HepG2 (cell line): ENCODE data around the gene MAPK12. TPM values are rescaled to one million over a fixed set of nuclear protein-coding genes. Genes with fewer than 3 reads are reported as not detected.

ENCODE experiments used
- ARID3A ChIP-seq: IDR thresholded peaks from 2 replicates; pipeline ENCODE4 v1.6.1; 2012; ENCODE audit warnings: low read depth, low read length, improper control_type of control experiment
- CREB1 ChIP-seq, 2 experiments: fragments of 450-650 bp in 1 of 2; IDR thresholded peaks; 2 replicates each; pipeline ENCODE4 v1.6.1; 2016 to 2017; ENCODE audit warnings: control low read depth in 1 of 2, mild to moderate bottlenecking in 1 of 2, missing compliant biosample characterization in 1 of 2, missing genetic modification characterization in 1 of 2
- DNMT3B ChIP-seq: conservative IDR thresholded peaks from 2 replicates; pipeline ENCODE4 v1.6.1; 2016; ENCODE audit warnings: missing biosample characterization, control low read depth
- JUND ChIP-seq: sonication (generic); formaldehyde crosslinking; IDR thresholded peaks from 2 replicates; pipeline ENCODE4 v1.8.0; 2022; ENCODE audit warnings: mild to moderate bottlenecking, missing genetic modification reagents
- MAFF ChIP-seq: IDR thresholded peaks from 2 replicates; pipeline ENCODE4 v1.6.1; 2011; ENCODE audit warnings: low read depth, low read length, improper control_type of control experiment
- MXD1 ChIP-seq: sonication (generic); formaldehyde crosslinking; IDR thresholded peaks from 2 replicates; pipeline ENCODE4 v1.4.0; 2020; ENCODE audit warnings: mild to moderate bottlenecking, missing genetic modification reagents
- NFYC ChIP-seq: IDR thresholded peaks from 2 replicates; pipeline ENCODE4 v1.6.1; 2016; ENCODE audit warnings: missing genetic modification reagents, missing compliant biosample characterization
- NR2F2 ChIP-seq: IDR thresholded peaks from 2 replicates; pipeline ENCODE4 v1.6.1; 2012; ENCODE audit warnings: low read depth, inconsistent platforms, borderline replicate concordance
- PRMT3 ChIP-seq: sonication (generic); formaldehyde crosslinking; IDR thresholded peaks from 2 replicates; pipeline ENCODE4 v1.8.1; 2022; ENCODE audit warnings: low read depth, mild to moderate bottlenecking, moderate library complexity, missing genetic modification reagents, borderline replicate concordance
- REL ChIP-seq: sonication (generic); formaldehyde crosslinking; conservative IDR thresholded peaks from 2 replicates; pipeline ENCODE4 v1.8.0; 2022; ENCODE audit warnings: mild to moderate bottlenecking, missing genetic modification reagents, moderate library complexity
- TEAD2 ChIP-seq: sonication (generic); formaldehyde crosslinking; IDR thresholded peaks from 2 replicates; pipeline ENCODE4 v1.9.0; 2021; ENCODE audit warnings: missing genetic modification reagents
- ZGPAT ChIP-seq: IDR thresholded peaks from 2 replicates; pipeline ENCODE4 v1.6.1; 2016; ENCODE audit warnings: mild to moderate bottlenecking
- ZNF333 ChIP-seq: sonication (generic); formaldehyde crosslinking; IDR thresholded peaks from 2 replicates; pipeline ENCODE4 v1.4.0; 2020; ENCODE audit warnings: mild to moderate bottlenecking, missing genetic modification reagents, borderline replicate concordance
- ZNF597 ChIP-seq: sonication (generic); formaldehyde crosslinking; IDR thresholded peaks from 2 replicates; pipeline ENCODE4 v1.5.0; 2020; ENCODE audit warnings: missing genetic modification reagents
- ZNF607 ChIP-seq: sonication (generic); formaldehyde crosslinking; IDR thresholded peaks from 2 replicates; pipeline ENCODE4 v1.5.1; 2020; ENCODE audit warnings: missing genetic modification reagents, mild to moderate bottlenecking, borderline replicate concordance
- ZNF724P ChIP-seq: sonication (generic); formaldehyde crosslinking; IDR thresholded peaks from 2 replicates; pipeline ENCODE4 v1.8.0; 2022; ENCODE audit warnings: missing genetic modification reagents, borderline replicate concordance
- ZNF816 ChIP-seq: sonication (generic); formaldehyde crosslinking; IDR thresholded peaks from 2 replicates; pipeline ENCODE4 v1.8.0; 2022; ENCODE audit warnings: missing genetic modification reagents, mild to moderate bottlenecking, borderline replicate concordance
- polyA plus RNA-seq, 8 experiments: library from polyadenylated mRNA; depleted of rRNA in 3 of 8; stranded (reverse) in 7 of 8; unstranded in 1 of 8; fragments of >200 nt; fragmentation: Illumina TruSeq in 4 of 8; extraction: Trizol in 4 of 8; gene quantifications; 2 replicates each; pipeline versions ENCODE4 v1.2.1 to v1.2.3, GENCODE V29; 2011 to 2016; ENCODE audit warnings: low read depth in 4 of 8, missing spikeins in 1 of 8, mixed read lengths in 1 of 8; ENCODE audit not compliant: insufficient read depth in 1 of 8
- total RNA-seq, 5 experiments: library from RNA; depleted of rRNA; stranded (reverse); fragments of >200 nt; fragmentation: Illumina TruSeq; extraction: Trizol; gene quantifications; 2 replicates each; pipeline ENCODE4 v1.2.3, GENCODE V29; 2016; ENCODE audit warnings: low read depth in 1 of 5
- TF ChIP-seq, protein P1 (sequence below): sonication (generic); formaldehyde crosslinking; IDR thresholded peaks from 2 replicates; pipeline ENCODE4 v1.5.1; 2020; ENCODE audit warnings: mild to moderate bottlenecking, missing genetic modification reagents, moderate library complexity
- TF ChIP-seq, protein P2 (sequence below): IDR thresholded peaks from 2 replicates; pipeline ENCODE4 v1.6.1; 2012; ENCODE audit warnings: low read length, improper control_type of control experiment

The MAPK12 gene
- total and polyA plus RNA-seq, 2 of the 13 experiments (the other 11 are each of a cell fraction or from before 2014, with no cell fraction given): 22.2 to 23.3 TPM

DNA sequence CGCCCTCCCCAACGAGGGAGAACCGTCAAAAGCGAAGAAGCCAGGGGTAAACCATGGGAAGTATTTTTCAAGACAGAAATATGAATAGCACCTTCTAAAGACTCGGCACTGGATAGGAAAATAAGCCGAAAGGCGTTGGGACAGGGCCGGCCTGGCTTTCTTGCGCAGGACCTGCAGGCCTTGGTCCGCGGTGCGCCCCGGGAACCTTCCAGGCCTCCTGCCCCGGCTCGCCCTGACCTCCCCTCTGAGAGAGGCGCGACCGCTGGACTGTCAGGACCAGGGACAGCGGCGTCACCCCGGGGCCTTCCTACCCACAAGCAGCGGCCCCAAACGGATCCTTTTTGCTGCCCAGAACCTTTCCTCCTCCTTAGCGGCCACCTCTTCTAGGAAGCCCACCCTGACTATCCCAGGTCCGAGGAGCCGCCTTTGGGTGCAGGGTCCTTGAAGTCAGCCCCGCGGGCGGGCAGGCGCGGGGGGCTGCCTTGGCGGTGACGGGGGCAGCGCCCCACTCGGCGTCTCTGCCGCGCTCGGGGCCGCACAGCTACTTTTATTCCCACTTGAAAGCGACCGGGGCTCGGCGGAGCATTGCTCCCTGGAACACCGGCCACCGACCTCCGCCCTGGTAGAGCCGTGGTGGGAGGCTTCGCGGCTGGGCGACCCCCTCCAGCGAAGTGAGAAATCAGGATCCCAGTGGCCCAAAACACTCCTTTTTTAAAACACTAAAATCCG, 9.3 kb upstream of the MAPK12 start (continued):
- 0 out of 2 replicates have a peak, but pooled peaks have one; percentile 58 for TF ChIP-seq DNMT3B (CRISPR knock-in tag)
- peak; percentile 50; the same call in 1 of the 2 replicates for TF ChIP-seq TEAD2 (CRISPR knock-in tag)
- TF ChIP-seq MAFF: no peak
- peak; percentile 66; the same call in 1 of the 2 replicates for TF ChIP-seq ZGPAT (CRISPR knock-in tag)
- TF ChIP-seq MXD1 (CRISPR knock-in tag): peak; percentile 92
- TF ChIP-seq REL (CRISPR knock-in tag): 0 out of 2 replicates have a peak, but pooled peaks have one; percentile 34
- TF ChIP-seq ZNF724P (CRISPR knock-in tag): no peak
- TF ChIP-seq, protein P1, sequence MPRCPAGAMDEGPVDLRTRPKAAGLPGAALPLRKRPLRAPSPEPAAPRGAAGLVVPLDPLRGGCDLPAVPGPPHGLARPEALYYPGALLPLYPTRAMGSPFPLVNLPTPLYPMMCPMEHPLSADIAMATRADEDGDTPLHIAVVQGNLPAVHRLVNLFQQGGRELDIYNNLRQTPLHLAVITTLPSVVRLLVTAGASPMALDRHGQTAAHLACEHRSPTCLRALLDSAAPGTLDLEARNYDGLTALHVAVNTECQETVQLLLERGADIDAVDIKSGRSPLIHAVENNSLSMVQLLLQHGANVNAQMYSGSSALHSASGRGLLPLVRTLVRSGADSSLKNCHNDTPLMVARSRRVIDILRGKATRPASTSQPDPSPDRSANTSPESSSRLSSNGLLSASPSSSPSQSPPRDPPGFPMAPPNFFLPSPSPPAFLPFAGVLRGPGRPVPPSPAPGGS (CRISPR knock-in tag): no peak
- TF ChIP-seq NFYC (CRISPR knock-in tag): 0 out of 2 replicates have a peak, but pooled peaks have one; percentile 26
- no peak for TF ChIP-seq ARID3A
- TF ChIP-seq, protein P2, sequence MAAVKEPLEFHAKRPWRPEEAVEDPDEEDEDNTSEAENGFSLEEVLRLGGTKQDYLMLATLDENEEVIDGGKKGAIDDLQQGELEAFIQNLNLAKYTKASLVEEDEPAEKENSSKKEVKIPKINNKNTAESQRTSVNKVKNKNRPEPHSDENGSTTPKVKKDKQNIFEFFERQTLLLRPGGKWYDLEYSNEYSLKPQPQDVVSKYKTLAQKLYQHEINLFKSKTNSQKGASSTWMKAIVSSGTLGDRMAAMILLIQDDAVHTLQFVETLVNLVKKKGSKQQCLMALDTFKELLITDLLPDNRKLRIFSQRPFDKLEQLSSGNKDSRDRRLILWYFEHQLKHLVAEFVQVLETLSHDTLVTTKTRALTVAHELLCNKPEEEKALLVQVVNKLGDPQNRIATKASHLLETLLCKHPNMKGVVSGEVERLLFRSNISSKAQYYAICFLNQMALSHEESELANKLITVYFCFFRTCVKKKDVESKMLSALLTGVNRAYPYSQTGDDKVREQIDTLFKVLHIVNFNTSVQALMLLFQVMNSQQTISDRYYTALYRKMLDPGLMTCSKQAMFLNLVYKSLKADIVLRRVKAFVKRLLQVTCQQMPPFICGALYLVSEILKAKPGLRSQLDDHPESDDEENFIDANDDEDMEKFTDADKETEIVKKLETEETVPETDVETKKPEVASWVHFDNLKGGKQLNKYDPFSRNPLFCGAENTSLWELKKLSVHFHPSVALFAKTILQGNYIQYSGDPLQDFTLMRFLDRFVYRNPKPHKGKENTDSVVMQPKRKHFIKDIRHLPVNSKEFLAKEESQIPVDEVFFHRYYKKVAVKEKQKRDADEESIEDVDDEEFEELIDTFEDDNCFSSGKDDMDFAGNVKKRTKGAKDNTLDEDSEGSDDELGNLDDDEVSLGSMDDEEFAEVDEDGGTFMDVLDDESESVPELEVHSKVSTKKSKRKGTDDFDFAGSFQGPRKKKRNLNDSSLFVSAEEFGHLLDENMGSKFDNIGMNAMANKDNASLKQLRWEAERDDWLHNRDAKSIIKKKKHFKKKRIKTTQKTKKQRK: no peak
- peak; percentile 95 for TF ChIP-seq ZNF607 (CRISPR knock-in tag)
- TF ChIP-seq PRMT3 (CRISPR knock-in tag): 0 out of 2 replicates have a peak, but pooled peaks have one; percentile 41
- no peak for TF ChIP-seq ZNF597 (CRISPR knock-in tag)
- no peak for TF ChIP-seq NR2F2
- TF ChIP-seq JUND (CRISPR knock-in tag): no peak
- TF ChIP-seq ZNF333 (CRISPR knock-in tag): peak; percentile 86; the same call in 1 of the 2 replicates
- TF ChIP-seq ZNF816 (CRISPR knock-in tag): no peak
- no peak for TF ChIP-seq CREB1 (IDR thresholded peaks at IDR 0.05)
- no peak for TF ChIP-seq CREB1 (CRISPR knock-in tag; IDR thresholded peaks at IDR 0.05)
